Panc1 (cell line): Measurements from ENCODE around the gene RAG1.

Source experiments
- POLR2AphosphoS5 ChIP-seq: IDR thresholded peaks from 2 replicates; pipeline ENCODE4 v1.6.1; 2012; ENCODE audit warnings: mild to moderate bottlenecking, low read depth, low read length, moderate library complexity
- SIN3A ChIP-seq: IDR thresholded peaks from 2 replicates; pipeline ENCODE4 v1.6.1; 2012; ENCODE audit warnings: low read depth, mild to moderate bottlenecking, low read length, moderate library complexity, borderline replicate concordance; ENCODE audit not compliant: insufficient read depth

DNA sequence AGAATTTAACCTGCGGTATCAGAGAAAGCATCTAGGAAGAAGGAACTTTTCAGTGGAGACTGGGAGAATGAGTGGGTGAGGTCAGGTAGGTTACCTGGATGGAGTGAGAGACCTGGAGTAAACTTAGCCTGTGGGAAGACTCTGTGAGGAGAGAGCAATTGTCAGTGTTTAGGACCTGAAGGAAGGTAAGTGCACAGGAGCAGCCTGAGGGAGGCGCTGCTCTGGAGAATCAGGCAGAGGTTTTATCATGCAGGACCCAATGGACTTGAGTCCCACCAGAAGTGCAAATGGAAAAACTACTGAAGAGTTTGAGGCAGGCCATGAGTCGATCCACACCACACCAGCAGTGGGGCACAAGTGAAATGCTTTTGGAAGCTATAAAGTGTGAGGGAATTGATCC, 15.9 kb downstream of the RAG1 start:
- TF ChIP-seq POLR2AphosphoS5 (no peak), SIN3A (no peak)
